Natural killer cell (primary cell): ENCODE data around the gene CLCNKA. TPM values are rescaled to one million over a fixed set of nuclear protein-coding genes. Genes with fewer than 3 reads are reported as not detected.
A peak's percentile ranks its signal among the peaks of the same experiment; 100 is the strongest.

Source experiments
- ATAC-seq, 3 donors: fragments of 150-1000 bp in 2 of 3; fragments of 200-7000 bp in 1 of 3; cut with Tn5 transposase; 1 replicate in 1 of 3; 2 replicates in 2 of 3; pipeline ENCODE4 v1.10.0; 2021; ENCODE audit warnings: mild to moderate bottlenecking in 2 of 3, moderate library complexity in 2 of 3
- DNase-seq, 2 donors: peaks; one replicate each; pipeline versions ENCODE4 v3.0.0 to v3.0.0-alpha.2; 2013 to 2021; ENCODE audit warnings: mixed read lengths in 1 of 2
- H3K27ac ChIP-seq: one replicate; pipeline ENCODE4 v1.5.1; 2013; ENCODE audit warnings: mild to moderate bottlenecking, low read length
- H3K27me3 ChIP-seq: one replicate; pipeline ENCODE4 v1.6.1; 2013; ENCODE audit warnings: low read length; ENCODE audit not compliant: control insufficient read depth, insufficient read depth
- H3K36me3 ChIP-seq: one replicate; pipeline ENCODE4 v1.6.1; 2013; ENCODE audit warnings: low read length; ENCODE audit not compliant: control insufficient read depth, insufficient read depth
- H3K4me1 ChIP-seq: one replicate; pipeline ENCODE4 v1.6.1; 2013; ENCODE audit warnings: low read length; ENCODE audit not compliant: control insufficient read depth, insufficient read depth
- H3K4me3 ChIP-seq: one replicate; pipeline ENCODE4 v1.5.1; 2013; ENCODE audit warnings: low read length
- H3K9me3 ChIP-seq: one replicate; pipeline ENCODE4 v1.6.1; 2013; ENCODE audit warnings: low read length; ENCODE audit not compliant: control insufficient read depth, insufficient read depth
- H3K27ac Mint-ChIP-seq, 2 donors: one replicate each; pipeline ENCODE4 v1.8.0; 2022; ENCODE audit warnings: mild to moderate bottlenecking in 2 of 2, mixed read lengths in 2 of 2, moderate library complexity in 1 of 2
- H3K27me3 Mint-ChIP-seq, 2 donors: one replicate each; pipeline ENCODE4 v1.8.0; 2022; ENCODE audit warnings: low read depth in 2 of 2, mixed read lengths in 2 of 2
- H3K36me3 Mint-ChIP-seq: one replicate; pipeline ENCODE4 v1.8.0; 2022; ENCODE audit warnings: mixed read lengths
- H3K4me1 Mint-ChIP-seq, 2 donors: one replicate each; pipeline ENCODE4 v1.8.0; 2022; ENCODE audit warnings: mixed read lengths in 2 of 2
- H3K4me3 Mint-ChIP-seq: one replicate; pipeline ENCODE4 v1.8.0; 2022; ENCODE audit warnings: mild to moderate bottlenecking, moderate library complexity, mixed read lengths
- H3K9me3 Mint-ChIP-seq, 2 donors: one replicate each; pipeline ENCODE4 v1.8.0; 2022; ENCODE audit warnings: mixed read lengths in 2 of 2
- WGBS: methylation state at CpG from one replicate; pipeline ENCODE4 v1.1.7; 2013; ENCODE audit warnings: missing lambda C conversion rate; ENCODE audit not compliant: insufficient coverage; 5-methylcytosine and 5-hydroxymethylcytosine counted together
- intact Hi-C: fragments of 100-400 bp; cut with micrococcal nuclease; formaldehyde crosslinking; loops from one replicate; pipeline ENCODE4 v1.14.2; 2022
- total RNA-seq, 4 donors: library from RNA; stranded (reverse); fragments of 120-200 nt in 1 of 4; gene quantifications; one replicate each; pipeline versions ENCODE4 v1.2.3 to v1.2.4, GENCODE V29; 2013 to 2022
- TF ChIP-seq, protein P1 (sequence below): fragments of 200-600 bp; IDR thresholded peaks from one replicate; pipeline ENCODE4 v1.8.0; 2022; ENCODE audit warnings: antibody characterized with exemption

Gene CLCNKA
- under 1 TPM in 2 of 3 donors, not detected in 1; 0.16 to 0.33 TPM for total RNA-seq
- total RNA-seq (2013) = not detected

DNA sequence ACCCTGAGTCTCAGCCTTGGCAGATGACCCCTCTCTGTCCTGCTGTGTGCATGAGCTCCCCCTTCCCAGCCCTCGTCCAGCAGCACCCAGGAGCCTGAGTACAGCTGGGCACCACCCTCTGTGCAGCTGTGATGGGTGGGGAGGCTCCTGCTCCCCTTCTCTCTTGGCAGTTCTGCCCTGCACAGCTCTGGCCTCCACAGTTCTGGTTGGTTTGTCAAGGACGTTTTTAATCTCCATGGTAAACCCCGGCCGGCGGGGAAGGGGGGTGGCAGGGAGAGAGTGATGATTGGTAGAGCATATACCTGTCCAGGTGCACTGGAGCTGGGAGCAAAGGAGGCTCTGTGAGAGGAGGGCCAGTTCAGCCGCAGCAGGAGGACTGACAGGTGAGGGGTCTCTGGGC lies at the start of gene CLCNKA:
Gene CLCNKA (plus strand): TSS at position 356 of the 400 bp plus-strand sequence. CDS start 584 bp downstream, outside the sequence.
- H3K9me3 Mint-ChIP-seq = no peaks in the 10 kb centered on the region
- no peak within 1 kb of the TSS for H3K4me3 Mint-ChIP-seq
- no peak within 1 kb of the TSS for H3K27ac Mint-ChIP-seq
- no peak for ATAC-seq
- H3K27ac ChIP-seq = no peak within 1 kb of the TSS
- H3K9me3 ChIP-seq = no peaks in the 10 kb centered on the region
- no peaks in the 10 kb centered on the region for H3K36me3 Mint-ChIP-seq
- no peaks in the 10 kb centered on the region for H3K36me3 ChIP-seq
- whole genome bisulfite sequencing = 73% methylated on average over 6 of the region's 6 CpGs
- TF ChIP-seq, protein P1, sequence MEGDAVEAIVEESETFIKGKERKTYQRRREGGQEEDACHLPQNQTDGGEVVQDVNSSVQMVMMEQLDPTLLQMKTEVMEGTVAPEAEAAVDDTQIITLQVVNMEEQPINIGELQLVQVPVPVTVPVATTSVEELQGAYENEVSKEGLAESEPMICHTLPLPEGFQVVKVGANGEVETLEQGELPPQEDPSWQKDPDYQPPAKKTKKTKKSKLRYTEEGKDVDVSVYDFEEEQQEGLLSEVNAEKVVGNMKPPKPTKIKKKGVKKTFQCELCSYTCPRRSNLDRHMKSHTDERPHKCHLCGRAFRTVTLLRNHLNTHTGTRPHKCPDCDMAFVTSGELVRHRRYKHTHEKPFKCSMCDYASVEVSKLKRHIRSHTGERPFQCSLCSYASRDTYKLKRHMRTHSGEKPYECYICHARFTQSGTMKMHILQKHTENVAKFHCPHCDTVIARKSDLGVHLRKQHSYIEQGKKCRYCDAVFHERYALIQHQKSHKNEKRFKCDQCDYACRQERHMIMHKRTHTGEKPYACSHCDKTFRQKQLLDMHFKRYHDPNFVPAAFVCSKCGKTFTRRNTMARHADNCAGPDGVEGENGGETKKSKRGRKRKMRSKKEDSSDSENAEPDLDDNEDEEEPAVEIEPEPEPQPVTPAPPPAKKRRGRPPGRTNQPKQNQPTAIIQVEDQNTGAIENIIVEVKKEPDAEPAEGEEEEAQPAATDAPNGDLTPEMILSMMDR = no peak
- no peaks in the 10 kb centered on the region for H3K27me3 Mint-ChIP-seq
- H3K4me1 ChIP-seq = peaks cover 3% of the 10 kb centered on the region
- DNase-seq = no peak
- H3K4me3 ChIP-seq = no peak within 1 kb of the TSS
- H3K4me1 Mint-ChIP-seq = no peaks in the 10 kb centered on the region
- no peaks in the 10 kb centered on the region for H3K27me3 ChIP-seq
- intact Hi-C loops = no loop called here

DNA sequence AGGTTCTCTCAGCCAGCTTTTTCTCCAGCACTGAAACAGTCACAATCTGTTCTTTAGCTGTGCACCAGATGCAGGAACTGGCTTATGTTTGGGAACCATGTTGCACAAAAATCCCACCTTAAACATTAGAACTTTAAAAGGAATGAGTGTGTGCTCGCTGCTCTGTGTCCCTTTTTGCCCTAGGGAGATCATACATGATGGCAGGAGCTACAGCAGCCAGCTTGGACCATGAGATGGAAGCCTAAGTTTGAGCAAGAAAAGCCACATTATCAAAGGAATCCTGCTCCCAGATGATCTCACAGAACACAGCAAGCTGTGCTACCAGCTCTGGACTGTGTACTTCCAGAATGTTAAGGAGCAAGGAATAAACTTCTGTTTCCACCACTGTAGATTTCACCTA lies 49.4 kb upstream of the CLCNKA start:
- Mint-ChIP-seq H3K27ac (no peak overlapping the region), H3K4me3 (no peak overlapping the region), H3K36me3 (peaks cover 18% of the 10 kb centered on the region), H3K4me1 (peaks cover 32 to 45% of the 10 kb centered on the region in 2 donors), H3K9me3 (peaks cover 2 to 4% of the 10 kb centered on the region in 2 donors), H3K27me3 (no peaks in the 10 kb centered on the region)
- TF ChIP-seq, protein P1 = no peak
- H3K36me3 ChIP-seq = peaks cover 19% of the 10 kb centered on the region
- no peak overlapping the region for H3K27ac ChIP-seq
- ATAC-seq (no peak), DNase-seq (no peak)
- H3K4me3 ChIP-seq = no peak overlapping the region
- peaks cover 3% of the 10 kb centered on the region for H3K9me3 ChIP-seq
- H3K4me1 ChIP-seq = peaks cover 15% of the 10 kb centered on the region
- 100% methylated on average over 1 of the region's 1 CpG for WGBS
- intact Hi-C loops = no loop called here
- no peaks in the 10 kb centered on the region for H3K27me3 ChIP-seq

DNA sequence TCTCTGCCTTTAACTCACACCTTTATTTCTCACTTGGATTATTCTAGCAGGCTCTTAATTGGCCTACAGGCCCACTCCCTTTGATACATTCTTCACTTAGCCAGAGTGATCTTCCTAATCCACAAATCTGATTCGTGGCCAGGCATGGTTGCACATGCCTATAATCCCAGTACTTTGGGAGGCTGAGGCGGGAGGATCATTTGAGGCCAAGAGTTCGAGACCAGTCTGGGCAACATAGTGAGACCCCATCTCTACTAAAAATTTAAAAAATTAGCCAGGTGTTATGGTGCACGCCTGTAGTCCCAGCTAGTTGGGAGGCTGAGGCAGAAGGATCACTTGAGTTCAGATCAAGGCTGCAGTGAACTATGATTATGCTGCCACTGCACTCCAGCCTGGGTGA lies 48.1 kb upstream of the CLCNKA start:
- DNase-seq (no peak), ATAC-seq (no peak)
- peaks cover 18% of the 10 kb centered on the region for H3K36me3 Mint-ChIP-seq
- peak overlapping the region in 1 of 2 donors; percentile 29 for H3K27ac Mint-ChIP-seq
- peaks cover 22 to 34% of the 10 kb centered on the region in 2 donors for H3K4me1 Mint-ChIP-seq
- Histone ChIP-seq H3K27me3 (no peaks in the 10 kb centered on the region), H3K27ac (no peak overlapping the region), H3K36me3 (peaks cover 13% of the 10 kb centered on the region), H3K9me3 (peaks cover 3% of the 10 kb centered on the region), H3K4me1 (peaks cover 13% of the 10 kb centered on the region), H3K4me3 (no peak overlapping the region)
- intact Hi-C loops = no loop called here
- H3K4me3 Mint-ChIP-seq = no peak overlapping the region
- 99% methylated on average over 4 of the region's 4 CpGs for WGBS
- H3K9me3 Mint-ChIP-seq = peaks cover 2 to 4% of the 10 kb centered on the region in 2 donors
- no peaks in the 10 kb centered on the region for H3K27me3 Mint-ChIP-seq
- TF ChIP-seq, protein P1 = no peak

DNA sequence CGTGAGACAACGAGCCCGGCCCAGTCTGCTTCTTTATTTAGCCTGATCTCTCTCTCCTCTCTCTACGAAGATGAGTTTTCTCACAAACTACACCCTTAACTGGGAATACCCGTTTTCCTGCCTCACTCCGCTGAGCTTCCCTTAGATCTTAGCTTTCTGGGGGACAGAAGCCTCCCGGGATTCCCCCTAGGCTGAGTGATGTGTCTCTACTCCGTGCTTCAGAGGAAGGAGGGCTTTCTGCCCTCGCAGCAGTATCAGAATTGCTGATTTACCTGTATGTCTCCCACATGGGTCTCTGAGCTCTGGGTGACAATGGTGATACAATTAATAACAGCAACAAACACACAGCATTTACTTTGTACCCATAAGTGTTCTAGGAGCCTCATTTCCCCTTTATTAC lies 47.0 kb upstream of the CLCNKA start:
- Histone ChIP-seq H3K4me1 (peaks cover 13% of the 10 kb centered on the region), H3K36me3 (peaks cover 11% of the 10 kb centered on the region), H3K4me3 (peak overlapping the region; percentile 79), H3K27me3 (no peaks in the 10 kb centered on the region), H3K9me3 (peaks cover 3% of the 10 kb centered on the region), H3K27ac (peak overlapping the region; percentile 54)
- Mint-ChIP-seq H3K9me3 (peaks cover 2 to 4% of the 10 kb centered on the region in 2 donors), H3K27ac (peak overlapping the region; percentile 87 to 92), H3K36me3 (peaks cover 18% of the 10 kb centered on the region), H3K4me1 (peaks cover 22 to 34% of the 10 kb centered on the region in 2 donors), H3K27me3 (no peaks in the 10 kb centered on the region), H3K4me3 (peak overlapping the region; percentile 83)
- 65% methylated on average over 9 of the region's 9 CpGs for WGBS
- DNase-seq (peak in 1 of 2 donors; percentile 42), ATAC-seq (no peak)
- intact Hi-C loops = loop anchor here (5.0 kb wide), 1 partner anchor 128 kb away; the partner anchor contains the start of gene SPEN
- TF ChIP-seq, protein P1 = no peak
